GM21360 (cell line): Measurements from ENCODE around the gene MAP3K14.
"Not testable (repeated sequence)": the region's sequence is repeated elsewhere in the genome, so short reads cannot be mapped to it uniquely, and the experiment has no call there.

Experiments
- ATAC-seq: cut with Tn5 transposase; IDR thresholded peaks from one replicate; pipeline ENCODE4 v1.9.1; 2021; ENCODE audit warnings: mild to moderate bottlenecking, moderate library complexity; ENCODE audit not compliant: unreplicated experiment

Gene MAP3K14

DNA sequence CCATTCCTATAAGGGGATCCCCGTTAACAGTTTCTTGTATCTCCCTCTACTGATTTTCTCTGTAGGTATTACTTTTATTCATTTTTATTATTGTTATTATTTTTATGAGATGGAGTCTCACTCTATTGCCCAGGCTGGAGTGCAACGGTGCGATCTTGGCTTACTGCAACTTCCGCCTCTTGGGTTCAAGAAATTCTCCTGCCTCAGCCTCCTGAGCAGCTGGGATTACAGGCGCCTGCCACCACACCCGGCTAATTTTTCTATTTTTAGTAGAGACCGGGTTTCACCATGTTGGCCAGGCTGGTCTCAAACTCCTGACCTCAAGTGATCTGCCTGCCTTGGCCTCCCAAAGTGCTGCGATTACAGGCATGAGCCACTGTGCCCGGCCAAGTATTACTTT is 14.6 kb downstream of the MAP3K14 start:
- ATAC-seq = not testable (repeated sequence)

DNA sequence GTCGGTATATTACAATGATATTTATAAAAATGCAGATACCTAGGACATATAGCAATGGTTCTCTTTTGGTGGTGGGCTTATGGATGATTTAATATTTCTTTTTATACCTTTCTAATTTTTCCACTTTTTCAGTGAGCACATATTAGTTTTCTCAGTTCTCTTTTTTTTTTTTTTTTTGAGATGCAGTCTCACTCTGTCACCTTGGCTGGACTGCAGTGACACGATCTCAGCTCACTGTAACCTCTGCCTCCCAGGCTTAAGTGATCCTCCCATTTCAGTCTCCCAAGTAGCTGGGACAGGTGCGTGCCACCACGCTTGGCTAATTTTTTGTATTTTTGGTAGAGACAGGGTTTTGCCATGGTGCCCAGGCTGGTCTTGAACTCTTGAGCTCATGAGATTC is 15.1 kb downstream of the MAP3K14 start:
- no peak for ATAC-seq

DNA sequence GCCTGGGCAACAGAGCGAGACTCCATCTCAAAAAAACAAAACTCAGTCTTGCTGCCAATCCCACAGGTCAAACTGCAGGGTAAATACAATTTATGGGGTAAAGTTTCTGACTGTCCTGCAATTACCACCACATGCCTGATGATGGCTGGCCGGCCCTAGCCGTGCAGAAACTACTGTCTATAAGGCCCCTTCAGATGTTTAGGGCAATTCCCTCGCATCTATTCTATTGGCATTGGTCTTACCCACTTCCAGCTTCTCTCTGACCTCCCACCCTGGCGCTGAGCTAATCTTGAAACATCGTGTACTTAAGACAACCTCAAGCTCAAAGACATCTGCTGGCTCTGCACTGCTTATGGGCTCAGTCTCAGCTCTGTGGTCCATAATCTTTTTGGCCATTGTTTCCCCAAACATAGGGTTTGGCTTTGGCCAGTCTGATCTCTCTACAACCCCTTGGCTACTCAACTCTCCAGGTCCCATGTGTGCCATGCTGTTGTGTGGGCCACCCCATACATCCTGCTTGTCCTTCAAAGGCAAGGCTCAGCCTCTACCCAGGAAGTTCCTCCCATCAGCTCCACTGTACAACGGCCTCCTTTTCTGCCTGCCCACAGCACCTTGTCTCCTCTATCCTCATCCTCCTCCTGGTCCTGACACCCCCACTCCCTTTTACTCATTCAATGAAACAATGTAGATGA is 16.6 kb downstream of the MAP3K14 start:
- no peak for ATAC-seq

DNA sequence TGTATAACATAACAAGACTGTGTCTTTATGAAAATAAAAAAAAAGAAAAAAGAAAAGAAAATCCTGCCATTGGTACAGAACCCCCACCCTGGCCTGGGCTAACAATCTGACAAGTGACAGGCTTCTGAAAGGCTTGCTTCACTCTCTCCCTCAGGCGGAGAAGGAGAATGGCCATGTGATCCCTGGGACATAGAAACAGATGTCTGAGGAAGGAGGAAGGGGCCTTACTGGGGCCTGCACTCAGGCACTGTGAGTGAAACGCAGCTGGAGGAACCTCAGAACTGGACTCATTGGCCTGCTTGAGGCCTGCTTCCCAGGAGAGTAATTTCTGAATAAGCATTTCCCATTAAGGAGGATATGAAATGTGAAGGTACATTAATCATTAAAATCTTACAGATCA is 17.5 kb downstream of the MAP3K14 start:
- no peak for ATAC-seq

DNA sequence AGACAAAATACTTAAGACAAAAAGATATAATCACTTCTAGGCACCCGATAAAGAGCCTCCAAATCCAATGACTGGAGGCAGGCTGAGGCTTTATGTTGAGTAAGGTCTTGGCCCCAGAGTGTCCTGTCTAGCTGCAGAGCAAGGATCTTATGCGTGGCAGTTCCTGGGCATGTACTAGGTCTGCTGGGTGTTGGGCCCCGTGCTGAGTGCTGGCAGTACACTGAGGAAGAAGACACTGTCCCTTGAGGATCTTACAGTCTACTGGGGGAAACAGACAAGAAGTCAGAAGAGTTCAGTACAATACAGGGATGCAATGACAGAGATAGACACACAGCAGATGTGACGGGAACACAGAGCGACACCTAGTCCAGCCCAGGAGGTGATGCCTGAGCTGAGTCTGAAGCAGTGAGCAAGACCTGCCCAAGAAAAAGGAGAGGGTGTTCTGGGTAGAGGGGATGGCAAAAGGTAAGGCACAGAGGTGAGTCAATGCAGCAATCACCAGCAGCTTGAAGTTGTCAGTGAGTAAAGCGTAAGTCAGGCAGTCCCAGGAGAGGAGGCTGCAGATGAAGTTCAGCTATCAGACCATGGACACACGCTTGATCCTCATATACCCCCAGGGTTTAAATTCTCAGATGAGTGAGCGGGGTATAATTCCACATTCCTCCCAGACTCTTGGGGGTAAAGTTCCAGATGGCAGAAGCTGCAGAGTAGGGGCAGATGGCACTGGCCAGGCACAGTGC is 18.1 kb downstream of the MAP3K14 start:
- no peak for ATAC-seq

DNA sequence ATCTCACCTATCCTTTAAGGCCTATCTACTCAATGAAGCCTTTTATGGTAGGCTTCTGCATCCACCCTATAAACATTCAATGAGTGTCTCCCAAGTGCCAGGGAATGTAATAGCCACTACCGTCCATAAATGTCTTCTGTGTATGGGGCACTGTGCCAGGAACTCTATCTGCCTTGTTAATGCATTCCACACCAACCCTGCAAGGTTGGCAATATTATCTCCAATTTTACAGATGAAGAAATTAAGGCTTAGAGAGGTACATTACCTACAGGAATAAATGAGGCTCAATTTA is 20.0 kb downstream of the MAP3K14 start:
- no peak for ATAC-seq

DNA sequence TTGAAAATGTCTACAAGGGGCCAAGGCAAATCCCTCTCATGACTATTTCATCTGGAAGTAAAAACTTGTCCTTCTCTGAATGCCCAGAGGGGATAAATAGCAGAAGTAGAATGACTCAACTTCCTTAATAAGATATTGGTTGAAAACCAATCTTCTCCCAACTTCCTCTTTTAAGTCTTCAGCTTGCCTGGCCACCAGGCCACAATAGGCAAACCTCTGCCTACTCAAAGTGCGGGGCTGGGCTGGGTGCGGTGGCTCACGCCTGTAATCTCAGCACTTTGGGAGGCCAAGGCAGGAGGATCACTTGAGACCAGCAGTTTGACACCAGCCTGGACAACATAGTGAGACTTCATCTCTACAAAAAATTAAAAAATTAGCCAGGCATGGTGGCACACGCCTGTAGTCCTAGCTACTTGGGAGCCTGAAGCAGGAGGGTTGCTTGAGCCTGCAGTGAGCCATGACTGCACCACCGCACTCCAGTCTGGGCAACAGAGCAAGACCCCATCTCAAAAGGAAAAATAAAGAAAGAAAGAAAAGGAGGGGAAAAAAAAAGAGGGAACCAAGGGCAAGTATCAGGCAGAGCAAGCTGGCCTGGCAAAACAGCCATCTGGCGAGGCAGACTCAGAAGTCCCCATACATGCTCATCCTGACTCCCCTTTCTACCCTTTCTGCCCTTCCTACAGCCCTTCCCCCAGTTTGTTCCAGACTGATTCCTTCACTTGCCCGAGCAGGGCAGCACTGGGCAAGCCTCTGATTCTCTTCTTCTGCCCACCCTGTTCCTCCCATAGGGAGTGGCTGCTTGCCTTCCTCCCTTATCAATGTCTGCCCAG is 20.6 kb downstream of the MAP3K14 start:
- ATAC-seq = no peak

DNA sequence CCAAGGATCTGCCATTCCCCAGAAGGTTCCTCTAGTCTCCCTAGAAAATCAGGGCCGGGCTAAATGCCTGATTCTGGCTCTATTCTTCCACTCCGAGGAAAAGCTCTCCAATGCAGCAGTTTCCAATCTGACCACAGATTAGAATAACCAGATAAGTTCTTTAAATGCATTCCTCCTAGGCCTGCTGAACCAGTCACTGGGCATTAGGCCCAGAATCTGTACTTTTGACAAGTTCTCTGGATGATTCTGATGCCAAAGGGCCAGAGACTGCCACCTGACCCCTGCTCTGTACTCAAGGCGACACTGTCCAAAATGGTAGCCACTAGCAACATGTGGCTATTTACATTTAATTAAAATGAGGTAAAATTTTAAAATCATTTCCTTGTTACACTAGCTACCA is 22.3 kb downstream of the MAP3K14 start:
- ATAC-seq = no peak

DNA sequence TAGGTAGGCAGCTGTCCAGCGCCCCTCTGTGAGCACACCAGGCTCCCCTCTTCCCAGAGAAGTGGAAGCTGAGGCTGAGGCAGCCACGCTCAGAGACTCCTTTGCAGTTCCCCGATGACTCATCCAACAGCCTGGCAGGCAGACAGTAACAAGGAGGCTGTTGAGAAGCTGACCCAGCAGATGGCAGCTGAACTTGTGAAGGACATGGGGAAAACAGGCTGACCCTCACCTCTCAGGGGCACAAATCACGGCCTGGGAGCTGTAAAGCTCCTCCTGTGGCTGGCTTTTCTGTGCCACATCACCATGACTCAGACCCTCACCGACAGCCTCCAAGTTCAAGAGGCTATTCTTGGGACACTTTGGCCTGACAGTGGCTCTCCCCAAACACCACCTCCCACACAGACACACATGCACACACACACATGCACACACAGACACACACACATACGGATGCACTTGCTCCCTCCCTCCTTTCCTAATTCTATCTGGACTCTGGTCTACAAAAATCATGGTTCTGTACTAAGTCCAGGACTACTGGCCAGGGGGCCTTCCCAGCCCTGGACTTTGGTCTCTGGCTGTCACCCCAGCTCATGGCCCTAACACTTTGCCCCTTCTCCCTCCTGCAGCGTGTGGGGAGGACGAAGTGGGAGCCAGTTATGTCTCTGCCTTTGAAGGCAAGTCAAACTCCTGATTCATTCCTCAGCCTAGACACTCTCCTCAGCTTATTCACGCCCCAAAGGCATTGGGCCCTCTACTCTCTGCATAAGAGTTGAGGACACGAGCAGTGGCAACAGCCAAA is 23.2 kb downstream of the MAP3K14 start:
- ATAC-seq = no peak

DNA sequence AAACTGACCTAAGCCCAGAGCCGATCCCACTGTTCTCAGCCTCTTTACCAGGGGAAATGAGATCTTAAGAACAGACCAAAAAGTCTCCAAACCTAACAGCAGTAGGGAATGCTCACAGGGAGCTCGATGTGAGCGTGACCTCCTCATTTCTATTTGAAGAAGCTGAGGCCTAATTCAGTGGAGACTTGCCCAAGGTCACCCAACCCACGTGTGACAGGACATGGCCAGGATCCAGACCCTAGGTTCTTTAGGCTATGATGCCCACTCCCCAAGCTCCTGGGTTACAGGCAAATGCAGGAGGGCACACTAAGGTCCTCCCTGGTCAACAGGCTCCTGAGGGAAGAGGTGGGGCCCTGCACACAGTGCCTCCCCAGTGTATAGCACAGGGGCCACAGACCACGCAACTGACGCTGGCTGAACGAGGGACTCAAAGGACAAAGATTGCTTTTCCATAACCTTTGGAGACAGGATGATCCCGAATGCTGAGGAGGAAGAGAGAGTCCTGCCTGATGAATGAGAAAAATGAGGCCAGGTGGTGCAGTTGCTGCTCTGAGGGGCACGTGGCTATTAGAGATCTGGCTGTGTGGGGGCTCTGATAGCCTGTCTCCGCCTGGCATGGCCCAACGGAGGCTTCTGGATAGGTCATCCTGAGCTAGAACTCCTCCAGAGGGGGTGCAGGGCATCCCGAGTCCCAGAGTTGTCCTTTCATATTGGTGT is 24.0 kb downstream of the MAP3K14 start:
- ATAC-seq = no peak

DNA sequence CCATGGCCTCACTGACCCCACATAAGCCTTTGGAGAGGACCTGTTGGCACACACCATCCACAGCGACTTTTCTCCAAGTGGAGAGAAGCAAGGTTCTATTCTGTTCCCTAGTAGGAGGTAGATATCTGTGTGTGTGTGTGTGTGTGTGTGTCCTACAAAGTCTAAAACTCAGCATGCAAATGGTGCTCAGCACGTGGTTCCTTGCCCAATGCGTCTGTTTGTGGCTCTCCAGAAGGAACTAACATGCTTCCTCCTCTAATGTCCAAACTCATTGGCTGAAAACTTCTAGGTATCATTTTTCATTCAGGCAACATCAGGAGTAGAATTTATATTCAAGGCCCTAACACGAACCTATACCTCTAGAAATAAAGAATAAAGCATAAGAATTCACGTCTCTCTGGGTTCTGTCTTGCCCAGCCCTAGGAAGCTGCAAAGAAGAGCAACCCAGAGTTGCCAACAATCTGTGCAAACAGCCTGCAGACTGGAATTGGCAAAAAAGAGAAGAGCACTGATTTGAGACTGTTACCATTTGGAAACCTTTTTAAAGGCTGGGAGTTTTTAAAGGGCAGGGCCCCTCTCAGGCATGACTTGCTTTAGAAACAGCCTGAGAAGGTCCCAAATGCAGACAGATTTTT is 25.5 kb downstream of the MAP3K14 start:
- ATAC-seq = no peak

DNA sequence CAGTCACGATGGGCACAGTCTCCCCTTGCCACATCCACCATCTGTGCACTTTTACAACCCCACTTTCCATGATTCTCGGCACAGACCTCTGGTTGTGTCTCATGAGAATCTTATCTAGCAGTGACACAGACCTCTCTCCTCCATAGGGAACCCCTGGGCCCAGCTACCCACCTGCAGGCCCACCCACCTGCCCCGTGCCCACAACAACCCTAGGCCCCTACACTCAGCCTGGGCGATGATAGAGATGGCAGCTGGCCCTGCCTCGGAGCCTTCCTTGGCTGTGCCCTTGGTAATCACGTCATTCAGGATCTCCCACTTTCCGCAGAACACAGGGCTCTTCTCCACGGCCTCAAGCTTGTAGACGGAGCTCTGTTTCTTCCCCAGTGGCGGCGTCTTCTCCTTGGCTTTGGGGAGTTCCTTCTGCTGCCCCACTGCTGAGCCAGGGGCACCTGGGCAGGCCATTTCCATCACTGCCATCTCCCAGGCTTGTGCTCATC is 26.5 kb downstream of the MAP3K14 start:
- ATAC-seq = no peak

DNA sequence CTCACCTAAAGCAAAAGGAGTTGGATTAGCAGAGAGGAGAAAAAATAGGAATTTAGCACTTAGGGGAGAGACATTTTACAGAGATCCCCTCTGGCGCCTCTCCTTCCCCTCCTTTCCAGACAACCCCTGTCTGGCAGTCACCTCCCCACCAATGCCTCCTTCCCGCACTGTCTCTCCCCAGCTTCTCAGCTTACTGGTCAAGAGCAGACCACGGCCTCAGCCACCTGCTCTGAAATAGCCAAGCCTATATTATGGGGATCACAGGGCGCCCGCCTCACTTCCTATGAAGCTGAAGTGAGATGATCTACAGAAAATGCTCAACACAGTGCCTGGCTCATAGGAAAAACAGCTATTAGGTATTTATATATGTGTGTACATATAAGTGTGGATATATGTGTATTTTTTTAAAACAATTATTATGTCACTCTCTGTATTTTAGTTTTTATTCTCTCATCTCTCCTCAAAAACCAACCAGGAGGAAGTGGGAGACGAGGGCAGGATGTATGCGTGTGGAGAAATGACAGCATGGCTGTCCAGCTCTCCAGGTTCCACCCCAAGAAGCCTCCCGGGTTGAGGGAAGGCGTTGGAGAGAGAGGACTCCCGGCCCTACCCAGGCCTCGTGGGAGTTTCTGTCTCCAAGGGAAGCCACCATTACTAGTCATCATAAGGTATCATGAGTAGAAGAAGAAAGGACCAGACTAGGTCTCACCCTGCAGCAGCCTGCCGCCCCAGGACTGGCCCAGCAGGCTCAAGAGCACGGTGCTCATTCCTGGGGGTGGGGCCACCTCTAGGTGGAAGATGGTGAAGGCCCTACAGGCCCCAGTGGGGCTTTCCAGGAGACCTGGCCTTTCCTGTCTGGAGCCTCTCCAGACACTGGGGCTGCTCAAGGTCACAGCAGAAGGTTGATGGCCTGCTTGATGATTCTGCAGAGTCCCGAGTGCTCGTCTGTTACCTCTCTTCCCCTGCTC is 27.2 kb downstream of the MAP3K14 start:
- ATAC-seq = no peak

DNA sequence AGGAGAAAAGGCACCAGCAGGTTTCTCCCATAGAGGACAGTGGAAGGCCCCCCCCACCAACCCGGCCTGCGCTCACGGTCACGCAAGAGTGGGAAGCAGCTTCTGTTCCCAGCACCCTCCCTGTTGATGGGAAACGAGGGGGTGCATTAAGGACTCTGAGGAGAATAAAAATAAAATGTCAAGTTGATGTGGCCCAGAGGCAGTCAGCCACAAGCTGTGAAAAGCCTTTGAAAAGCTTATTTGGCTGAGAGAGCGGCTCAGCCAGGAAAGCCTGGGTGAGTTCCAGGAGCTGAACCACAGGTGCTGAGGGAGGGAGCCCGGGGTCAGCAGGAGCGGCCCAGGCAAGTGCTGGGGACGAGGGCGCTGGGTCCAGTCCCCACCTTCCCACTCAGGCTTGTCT is 28.0 kb downstream of the MAP3K14 start:
- ATAC-seq = no peak

DNA sequence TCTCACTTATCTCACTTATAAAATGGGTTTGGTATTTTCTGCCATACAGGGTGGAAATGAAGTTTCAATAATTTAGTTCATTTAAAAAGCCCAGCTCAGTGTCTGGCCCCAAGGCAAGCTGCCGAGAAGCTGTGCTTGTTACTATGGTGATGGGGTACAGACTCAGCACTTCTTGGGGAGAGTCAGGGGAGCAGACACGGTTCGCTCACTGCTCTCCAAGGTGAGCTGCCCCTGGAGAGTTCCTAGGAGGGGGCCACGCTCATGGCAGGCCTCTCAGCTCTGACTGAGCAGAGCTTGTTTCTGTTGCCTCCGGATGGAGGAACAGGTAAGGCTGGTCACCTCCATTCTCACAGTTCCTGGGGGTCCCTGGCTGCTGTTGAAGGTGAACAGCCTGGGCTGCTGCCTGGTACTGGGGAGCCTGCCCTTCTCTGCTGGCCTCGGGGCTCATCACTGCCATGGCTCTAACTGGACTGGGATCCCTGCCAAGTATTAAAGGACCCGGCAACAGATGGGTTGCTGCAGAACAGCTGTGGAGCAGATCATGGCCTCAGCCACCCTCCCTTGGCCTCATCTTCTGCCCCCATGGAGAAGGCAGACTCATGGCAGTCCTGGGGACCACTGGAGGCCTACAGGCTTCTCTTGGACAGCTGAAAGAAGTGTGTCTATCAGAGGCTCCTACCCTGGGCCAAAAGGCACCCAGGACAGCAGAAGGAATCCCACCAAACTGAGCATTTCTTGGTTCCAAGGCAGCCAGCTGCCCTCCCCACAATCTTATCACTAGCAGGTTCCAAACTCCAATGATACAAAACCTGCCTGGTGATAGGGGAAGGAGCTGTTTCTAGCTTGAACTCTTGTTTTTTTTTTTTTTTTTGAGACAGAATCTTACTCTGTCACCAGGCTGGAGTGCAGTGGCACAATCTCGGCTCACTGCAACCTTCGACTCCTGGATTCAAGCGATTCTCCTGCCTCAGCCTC is 29.0 kb downstream of the MAP3K14 start:
- ATAC-seq = no peak

DNA sequence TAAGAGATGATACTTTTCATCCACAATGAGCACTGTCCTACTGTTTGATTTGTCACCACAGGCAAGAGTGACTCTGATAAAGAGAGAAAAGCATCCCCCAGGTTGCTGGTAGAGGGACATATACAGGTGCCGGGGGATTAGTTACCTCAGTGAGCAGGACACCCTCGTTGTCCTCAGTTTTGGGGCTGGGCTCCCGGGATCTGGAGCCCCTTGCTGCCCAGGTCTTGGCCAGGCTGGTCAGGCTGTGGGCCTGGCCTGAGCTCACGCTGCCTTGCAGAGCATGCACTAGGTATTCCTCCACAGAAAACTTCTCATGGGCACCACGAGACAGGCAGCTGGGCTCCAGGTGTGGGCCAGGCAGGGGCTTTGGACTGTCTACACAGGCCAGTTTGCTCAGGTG is 30.5 kb downstream of the MAP3K14 start:
- no peak for ATAC-seq
